Transverse colon (tissue), 4 donors: ENCODE results near the gene PHACTR3. TPM values are rescaled to one million over a fixed set of nuclear protein-coding genes. Genes with fewer than 3 reads are reported as not detected.
"Not testable (repeated sequence)": the region's sequence is repeated elsewhere in the genome, so short reads cannot be mapped to it uniquely, and the experiment has no call there.

Source experiments
- DNase-seq: peaks from one replicate; pipeline ENCODE4 v3.0.0-alpha.2; 2019
- H3K27ac ChIP-seq, 4 donors: fragments of 200-600 bp; sonication (generic); 2 replicates each; pipeline ENCODE4 v1.5.1; 2016 to 2018; ENCODE audit warnings: inconsistent platforms in 4 of 4
- H3K27me3 ChIP-seq: fragments of 200-600 bp; sonication (generic); 2 replicates; pipeline ENCODE4 v1.5.1; 2017; ENCODE audit warnings: inconsistent platforms
- H3K36me3 ChIP-seq, 4 donors: fragments of 200-600 bp; sonication (generic); 2 replicates each; pipeline ENCODE4 v1.5.1; 2017 to 2019; ENCODE audit warnings: inconsistent platforms in 4 of 4
- H3K4me1 ChIP-seq, 4 donors: fragments of 200-600 bp; sonication (generic); 2 replicates each; pipeline ENCODE4 v1.5.1; 2017 to 2020; ENCODE audit warnings: inconsistent platforms in 4 of 4
- H3K4me3 ChIP-seq, 4 donors: fragments of 200-600 bp; sonication (generic); 1 replicate in 1 of 4; 2 replicates in 3 of 4; pipeline versions ENCODE4 v1.5.1 to v1.6.1; 2017 to 2019; ENCODE audit warnings: inconsistent platforms in 4 of 4
- H3K9me3 ChIP-seq, 2 donors: fragments of 200-600 bp; sonication (generic); 2 replicates each; pipeline ENCODE4 v1.5.1; 2017 to 2019; ENCODE audit warnings: inconsistent platforms in 2 of 2
- CTCF ChIP-seq, 5 experiments: fragments of 200-600 bp in 3 of 5; fragments of 450-650 bp in 2 of 5; sonication (generic) in 3 of 5; IDR thresholded peaks; 1 replicate in 2 of 5; 2 replicates in 3 of 5; pipeline ENCODE4 v1.5.1; 2016 to 2017; ENCODE audit warnings: antibody characterized with exemption in 5 of 5, inconsistent platforms in 3 of 5, mild to moderate bottlenecking in 2 of 5, moderate library complexity in 1 of 5
- EP300 ChIP-seq: sonication (generic); formaldehyde crosslinking; IDR thresholded peaks from one replicate; pipeline ENCODE4 v1.6.1; 2017; ENCODE audit warnings: antibody characterized with exemption, low read depth
- POLR2A ChIP-seq: fragments of 450-650 bp; IDR thresholded peaks from one replicate; pipeline ENCODE4 v1.6.1; 2016; ENCODE audit warnings: antibody characterized with exemption, mild to moderate bottlenecking, moderate library complexity
- POLR2AphosphoS5 ChIP-seq, 3 donors: sonication (generic); formaldehyde crosslinking; IDR thresholded peaks; one replicate each; pipeline ENCODE4 v1.6.1; 2016; ENCODE audit warnings: antibody characterized with exemption in 3 of 3
- WGBS, 2 donors: methylation state at CpG; one replicate each; pipeline ENCODE4 v1.1.5; 2018; ENCODE audit warnings: low coverage in 1 of 2; 5-methylcytosine and 5-hydroxymethylcytosine counted together
- in situ Hi-C, 4 donors: fragments of 200-750 bp; cut with MboI; loops; one replicate each; pipeline versions ENCODE4 v1.15.0 to v1.15.1; 2017; ENCODE audit warnings: low sequenced_read_pairs in 3 of 4, low pct_ligation_motif_present in 1 of 4, low pct_unique_long_range_greater_than_20kb in 1 of 4
- intact Hi-C: fragments of 100-400 bp; cut with DNase I; formaldehyde crosslinking; loops from one replicate; pipeline ENCODE4 v1.15.1; 2023; ENCODE audit warnings: low total_unique reads
- total RNA-seq, 4 donors: library from RNA; depleted of rRNA; stranded (reverse); fragments of >200 nt; gene quantifications; one replicate each; pipeline ENCODE4 v1.1.0, GENCODE V29; 2016

The PHACTR3 gene
- total RNA-seq, 4 donors from 2014 or later = 1.6 to 7.1 (median 5.6) TPM

- Histone ChIP-seq H3K9me3 (no peaks in the 10 kb centered on the region), H3K27me3 (no peaks in the 10 kb centered on the region), H3K4me1 (no peaks in the 10 kb centered on the region), H3K4me3 (no peak overlapping the region), H3K36me3 (no peaks in the 10 kb centered on the region), H3K27ac (no peak overlapping the region)
- in situ Hi-C loops (no loop called here), intact Hi-C loops (no loop called here)
- TF ChIP-seq POLR2A = no peak
- TF ChIP-seq CTCF (IDR thresholded peaks at IDR 0.05) = no peak
- no peak for TF ChIP-seq EP300
- TF ChIP-seq POLR2AphosphoS5 (IDR thresholded peaks at IDR 0.05) = no peak
- 72 to 78% methylated on average over 3 of the region's 3 CpGs for WGBS, 2 donors
- DNase-seq = no peak
Observed at GRCh38 chr20:59845472-59845871, 241.1 kb downstream of the PHACTR3 start.

- in situ Hi-C loops (no loop called here), intact Hi-C loops (no loop called here)
- H3K9me3 ChIP-seq = no peaks in the 10 kb centered on the region
- no peaks in the 10 kb centered on the region for H3K27me3 ChIP-seq
- H3K27ac ChIP-seq = no peak overlapping the region
- no peaks in the 10 kb centered on the region for H3K36me3 ChIP-seq
- H3K4me3 ChIP-seq = no peak overlapping the region
- 21 to 54% methylated on average over 2 of the region's 2 CpGs for WGBS, 2 donors
- no peaks in the 10 kb centered on the region for H3K4me1 ChIP-seq
- no peak for DNase-seq
- TF ChIP-seq EP300 = no peak
- TF ChIP-seq POLR2AphosphoS5 (IDR thresholded peaks at IDR 0.05) = no peak
- no peak for TF ChIP-seq POLR2A
- TF ChIP-seq CTCF (IDR thresholded peaks at IDR 0.05) = no peak
Observed at GRCh38 chr20:59848182-59848581, 243.8 kb downstream of the PHACTR3 start.

- in situ Hi-C loops = loop anchor here in 2 of 4 donors (5.0 kb wide), 1 partner anchor 63 kb away; no protein-coding TSS in a partner anchor
- H3K4me1 ChIP-seq = no peaks in the 10 kb centered on the region
- WGBS, 2 donors = 51 to 63% methylated on average over 5 to 7 of the region's 7 CpGs
Observed at GRCh38 chr20:59850018-59850641, 245.8 kb downstream of the PHACTR3 start.

GRCh38 chr20:59856526-59856925, 252.2 kb downstream of the PHACTR3 start:
- DNase-seq, H3K27ac ChIP-seq, H3K4me1 ChIP-seq, H3K27me3 ChIP-seq, H3K4me3 ChIP-seq, in situ Hi-C loops, intact Hi-C loops, H3K9me3 ChIP-seq, H3K36me3 ChIP-seq: not testable (repeated sequence)
- 100% methylated on average over 1 of the region's 1 CpG for WGBS, 2 donors

More at GRCh38 chr20:59850018-59850641, 245.8 kb downstream of the PHACTR3 start:
- no peak for DNase-seq
- no peaks in the 10 kb centered on the region for H3K27me3 ChIP-seq
- H3K27ac ChIP-seq = no peak overlapping the region
- no peak overlapping the region for H3K4me3 ChIP-seq
- intact Hi-C loops = no loop called here
- TF ChIP-seq POLR2AphosphoS5 (IDR thresholded peaks at IDR 0.05) (no peak), CTCF (IDR thresholded peaks at IDR 0.05) (peak; percentile 69 to 82 (median 77))
- no peaks in the 10 kb centered on the region for H3K9me3 ChIP-seq
- H3K36me3 ChIP-seq = no peaks in the 10 kb centered on the region

- intact Hi-C loops, DNase-seq, in situ Hi-C loops, H3K9me3 ChIP-seq, H3K4me3 ChIP-seq, H3K27ac ChIP-seq, H3K27me3 ChIP-seq, H3K36me3 ChIP-seq, H3K4me1 ChIP-seq: not testable (repeated sequence)
- 64 to 82% methylated on average over 5 of the region's 5 CpGs for WGBS, 2 donors
Observed at GRCh38 chr20:59856941-59857340, 252.6 kb downstream of the PHACTR3 start.
